Activated CD4-positive, alpha-beta T cell treated with anti-CD3 and anti-CD28 coated beads, Interleukin-2, amount 10 ng/mL, durations not matched to agents 7 days and 5 days (primary cell): ENCODE results near the gene ARHGAP6. TPM values are rescaled to one million over a fixed set of nuclear protein-coding genes. Genes with fewer than 3 reads are reported as not detected.

Source experiments
- microRNA-seq: library from miRNA; unstranded; fragments of <30 nt; microRNA quantifications from one replicate; pipeline ENCODE4 v1.2.0, GENCODE V29; 2021; ENCODE audit warnings: borderline microRNAs expressed, borderline replicate concordance
- total RNA-seq, 2 experiments: library from RNA; stranded (reverse); gene quantifications; one replicate each; pipeline ENCODE4 v1.2.3, GENCODE V29; 2021

ARHGAP6 gene
- total RNA-seq, 2 experiments from 2014 or later, result not detected

Small RNA genes within 50 kb of the gene (microRNA-seq; reads per million reads assigned to microRNA genes)
- gene MIR548AX, result not detected

Other genes with a start within 250 kb of the ARHGAP6 start
- 10 to 100 TPM; 73.5 to 74.5 TPM for gene MSL3, start 92.3 kb upstream of the ARHGAP6 start, total RNA-seq